Measurements from ENCODE around the gene CCL3.
"Not testable (repeated sequence)": the region's sequence is repeated elsewhere in the genome, so short reads cannot be mapped to it uniquely, and the experiment has no call there.

CCL3 gene

GRCh38 chr17:36095992-36096391, 6.0 kb upstream of the CCL3 start:
- DNase-seq (ENCODE audit: low read depth): peak; percentile 31
- no peak for TF ChIP-seq CTCF (IDR thresholded peaks at IDR 0.05; ENCODE audit: control insufficient read depth, extremely low read depth, insufficient read depth)
- H3K4me3 ChIP-seq (ENCODE audit: low read depth, low read length): no peak overlapping the region

GRCh38 chr17:36094746-36095145, 4.8 kb upstream of the CCL3 start:
- H3K4me3 ChIP-seq (ENCODE audit: low read depth, low read length): no peak overlapping the region
- TF ChIP-seq CTCF (IDR thresholded peaks at IDR 0.05; ENCODE audit: control insufficient read depth, extremely low read depth, insufficient read depth): no peak
- DNase-seq (ENCODE audit: low read depth): no peak

- H3K4me3 ChIP-seq (ENCODE audit: low read depth, low read length): no peak overlapping the region
- no peak for DNase-seq (ENCODE audit: low read depth)
- TF ChIP-seq CTCF (IDR thresholded peaks at IDR 0.05; ENCODE audit: control insufficient read depth, extremely low read depth, insufficient read depth): no peak
Measured at GRCh38 chr17:36094232-36094631, 4.3 kb upstream of the CCL3 start.

GRCh38 chr17:36092715-36093114, 2.8 kb upstream of the CCL3 start:
- not testable (repeated sequence) for H3K4me3 ChIP-seq (ENCODE audit: low read depth, low read length); DNase-seq (ENCODE audit: low read depth)

GRCh38 chr17:36092230-36092629, 2.3 kb upstream of the CCL3 start:
- TF ChIP-seq CTCF (IDR thresholded peaks at IDR 0.05; ENCODE audit: control insufficient read depth, extremely low read depth, insufficient read depth): no peak
- H3K4me3 ChIP-seq (ENCODE audit: low read depth, low read length): no peak overlapping the region
- DNase-seq (ENCODE audit: low read depth): no peak

GRCh38 chr17:36089339-36089865, 541 bp downstream of the CCL3 start:
- no peak for TF ChIP-seq CTCF (IDR thresholded peaks at IDR 0.05; ENCODE audit: control insufficient read depth, extremely low read depth, insufficient read depth)
- no peak for DNase-seq (ENCODE audit: low read depth)
- H3K4me3 ChIP-seq (ENCODE audit: low read depth, low read length): no peak overlapping the region

GRCh38 chr17:36088670-36089338, 1.1 kb downstream of the CCL3 start:
- TF ChIP-seq CTCF (IDR thresholded peaks at IDR 0.05; ENCODE audit: control insufficient read depth, extremely low read depth, insufficient read depth): no peak
- no peak overlapping the region for H3K4me3 ChIP-seq (ENCODE audit: low read depth, low read length)
- DNase-seq (ENCODE audit: low read depth): no peak

GRCh38 chr17:36087897-36088572, 1.9 kb downstream of the CCL3 start:
- H3K4me3 ChIP-seq (ENCODE audit: low read depth, low read length); DNase-seq (ENCODE audit: low read depth): not testable (repeated sequence)

- not testable (repeated sequence) for H3K4me3 ChIP-seq (ENCODE audit: low read depth, low read length); DNase-seq (ENCODE audit: low read depth)
Measured at GRCh38 chr17:36087471-36087870, 2.5 kb downstream of the CCL3 start.

Data from LNCaP clone FGC (cell line).